ENCODE data around the gene CSF1.
"Not testable (repeated sequence)": the region's sequence is repeated elsewhere in the genome, so short reads cannot be mapped to it uniquely, and the experiment has no call there.

CSF1 gene, protein sequence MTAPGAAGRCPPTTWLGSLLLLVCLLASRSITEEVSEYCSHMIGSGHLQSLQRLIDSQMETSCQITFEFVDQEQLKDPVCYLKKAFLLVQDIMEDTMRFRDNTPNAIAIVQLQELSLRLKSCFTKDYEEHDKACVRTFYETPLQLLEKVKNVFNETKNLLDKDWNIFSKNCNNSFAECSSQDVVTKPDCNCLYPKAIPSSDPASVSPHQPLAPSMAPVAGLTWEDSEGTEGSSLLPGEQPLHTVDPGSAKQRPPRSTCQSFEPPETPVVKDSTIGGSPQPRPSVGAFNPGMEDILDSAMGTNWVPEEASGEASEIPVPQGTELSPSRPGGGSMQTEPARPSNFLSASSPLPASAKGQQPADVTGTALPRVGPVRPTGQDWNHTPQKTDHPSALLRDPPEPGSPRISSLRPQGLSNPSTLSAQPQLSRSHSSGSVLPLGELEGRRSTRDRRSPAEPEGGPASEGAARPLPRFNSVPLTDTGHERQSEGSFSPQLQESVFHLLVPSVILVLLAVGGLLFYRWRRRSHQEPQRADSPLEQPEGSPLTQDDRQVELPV

DNA sequence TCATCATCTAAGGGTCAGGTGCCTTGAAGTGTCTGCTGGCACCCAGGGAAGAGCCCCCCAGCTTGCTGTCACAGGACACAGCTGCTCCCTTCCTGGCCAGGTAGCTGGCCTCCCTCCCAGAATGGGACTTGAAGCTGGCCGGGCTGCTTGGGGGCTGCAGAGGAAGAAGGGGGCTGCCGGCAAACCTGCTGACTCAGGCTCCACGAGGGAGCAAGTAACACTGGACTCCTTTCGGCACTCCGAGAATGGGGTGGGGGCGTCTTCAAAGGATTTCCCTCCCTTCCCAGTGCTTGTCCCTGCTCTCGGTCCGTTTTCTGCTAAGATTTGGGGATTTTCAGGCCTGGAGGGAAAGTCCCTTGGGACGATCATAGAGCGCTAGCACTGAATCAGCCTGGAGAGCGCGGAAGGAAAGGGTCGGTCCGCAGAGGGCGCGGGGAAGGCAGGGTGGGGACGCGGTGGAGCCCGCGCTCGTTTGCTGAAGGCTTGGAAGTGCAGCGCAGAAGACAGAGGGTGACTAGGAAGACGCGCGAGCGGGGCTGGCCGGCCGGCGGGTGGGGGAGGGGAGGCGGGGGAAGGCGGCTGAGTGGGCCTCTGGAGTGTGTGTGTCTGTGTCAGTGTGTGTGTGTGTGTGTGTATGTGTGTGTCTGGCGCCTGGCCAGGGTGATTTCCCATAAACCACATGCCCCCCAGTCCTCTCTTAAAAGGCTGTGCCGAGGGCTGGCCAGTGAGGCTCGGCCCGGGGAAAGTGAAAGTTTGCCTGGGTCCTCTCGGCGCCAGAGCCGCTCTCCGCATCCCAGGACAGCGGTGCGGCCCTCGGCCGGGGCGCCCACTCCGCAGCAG lies at the start of gene CSF1:
Gene CSF1 (plus strand): TSS at position 727 of the 840 bp plus-strand sequence. CDS start 175 bp downstream, outside the sequence.
- peak within 1 kb of the TSS; percentile 49; the same call in 1 of the 2 replicates for H3K4me3 ChIP-seq (ENCODE audit: low read length)
- no peaks in the 10 kb centered on the region for H3K9me3 ChIP-seq (ENCODE audit: control insufficient read depth, insufficient read depth, low read length)
- H3K4me1 ChIP-seq (ENCODE audit: control insufficient read depth, insufficient read depth, low read length): no peaks in the 10 kb centered on the region; the same call in 1 of the 2 replicates
- no peak for DNase-seq (ENCODE audit: low read depth, low spot score)
- H3K36me3 ChIP-seq (ENCODE audit: control insufficient read depth, insufficient read depth, low read length): no peaks in the 10 kb centered on the region
- WGBS (ENCODE audit: insufficient coverage, insufficient read length): no CpG with 5 or more reads among the region's 45 CpGs
- peaks cover 15% of the 10 kb centered on the region for H3K27me3 ChIP-seq (ENCODE audit: control insufficient read depth, insufficient read depth, low read length)
- H3K27ac ChIP-seq (ENCODE audit: low read length): no peak within 1 kb of the TSS

- WGBS (ENCODE audit: insufficient coverage, insufficient read length): no CpG with 5 or more reads among the region's 2 CpGs
- not testable (repeated sequence) for H3K4me3 ChIP-seq (ENCODE audit: low read length); H3K36me3 ChIP-seq (ENCODE audit: control insufficient read depth, insufficient read depth, low read length); H3K9me3 ChIP-seq (ENCODE audit: control insufficient read depth, insufficient read depth, low read length); H3K27ac ChIP-seq (ENCODE audit: low read length); H3K27me3 ChIP-seq (ENCODE audit: control insufficient read depth, insufficient read depth, low read length); DNase-seq (ENCODE audit: low read depth, low spot score); H3K4me1 ChIP-seq (ENCODE audit: control insufficient read depth, insufficient read depth, low read length)
These were observed 49.0 kb upstream of the CSF1 start for GRCh38 chr1:109861616-109862015.

GRCh38 chr1:109863667-109864046 lies 47.0 kb upstream of the CSF1 start:
- no peaks in the 10 kb centered on the region for H3K9me3 ChIP-seq (ENCODE audit: control insufficient read depth, insufficient read depth, low read length)
- no peak overlapping the region for H3K4me3 ChIP-seq (ENCODE audit: low read length)
- H3K36me3 ChIP-seq (ENCODE audit: control insufficient read depth, insufficient read depth, low read length): no peaks in the 10 kb centered on the region
- no peaks in the 10 kb centered on the region for H3K27me3 ChIP-seq (ENCODE audit: control insufficient read depth, insufficient read depth, low read length)
- peaks cover 5% of the 10 kb centered on the region for H3K4me1 ChIP-seq (ENCODE audit: control insufficient read depth, insufficient read depth, low read length)
- DNase-seq (ENCODE audit: low read depth, low spot score): no peak
- no peak overlapping the region for H3K27ac ChIP-seq (ENCODE audit: low read length)

DNA sequence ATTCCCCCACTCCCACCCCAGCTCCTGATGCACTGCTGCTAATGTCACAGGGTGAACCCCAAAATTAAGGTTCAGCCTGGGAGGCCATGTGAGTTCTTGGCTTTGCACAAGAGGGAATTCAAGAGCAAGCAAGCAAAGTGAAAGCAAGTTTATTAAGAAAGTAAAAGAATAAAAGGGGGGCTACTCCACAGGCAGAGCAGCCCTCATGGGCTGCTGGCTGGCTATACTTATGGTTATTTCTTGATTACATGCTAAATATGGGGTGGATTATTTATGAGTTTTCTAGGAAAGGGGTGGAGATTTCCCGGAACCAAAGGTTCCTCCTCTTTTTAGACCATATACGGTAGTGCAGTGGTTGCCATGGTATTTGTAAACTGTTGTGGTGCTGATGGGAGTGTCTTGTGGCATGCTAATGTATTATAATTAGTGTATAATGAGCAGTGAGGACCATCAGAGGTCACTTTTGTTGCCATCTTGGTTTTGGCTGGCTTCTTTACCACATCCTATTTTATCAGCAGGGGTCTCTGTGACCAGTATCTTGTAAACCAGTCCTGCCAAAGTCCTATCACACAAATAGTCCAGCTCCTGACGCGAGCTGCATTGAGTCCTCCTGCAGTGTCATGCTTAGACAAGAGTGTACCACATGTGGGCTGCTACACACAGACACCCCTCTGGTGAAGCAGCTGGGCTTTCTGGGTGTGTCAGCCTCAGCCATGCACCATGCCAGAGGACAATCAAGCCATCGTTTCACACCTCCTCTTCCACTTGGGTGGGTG lies 46.4 kb upstream of the CSF1 start:
- H3K9me3 ChIP-seq (ENCODE audit: control insufficient read depth, insufficient read depth, low read length): no peaks in the 10 kb centered on the region
- no peak overlapping the region for H3K27ac ChIP-seq (ENCODE audit: low read length)
- H3K36me3 ChIP-seq (ENCODE audit: control insufficient read depth, insufficient read depth, low read length): no peaks in the 10 kb centered on the region
- no peak overlapping the region for H3K4me3 ChIP-seq (ENCODE audit: low read length)
- peaks cover 5% of the 10 kb centered on the region for H3K4me1 ChIP-seq (ENCODE audit: control insufficient read depth, insufficient read depth, low read length)
- no peaks in the 10 kb centered on the region for H3K27me3 ChIP-seq (ENCODE audit: control insufficient read depth, insufficient read depth, low read length)
- no peak for DNase-seq (ENCODE audit: low read depth, low spot score)
- WGBS (ENCODE audit: insufficient coverage, insufficient read length): no CpG with 5 or more reads among the region's 5 CpGs

GRCh38 chr1:109864930-109865612 lies 45.6 kb upstream of the CSF1 start:
- H3K4me1 ChIP-seq (ENCODE audit: control insufficient read depth, insufficient read depth, low read length): peaks cover 5% of the 10 kb centered on the region
- H3K9me3 ChIP-seq (ENCODE audit: control insufficient read depth, insufficient read depth, low read length): no peaks in the 10 kb centered on the region
- no peak overlapping the region for H3K4me3 ChIP-seq (ENCODE audit: low read length)
- no CpG with 5 or more reads among the region's 12 CpGs for WGBS (ENCODE audit: insufficient coverage, insufficient read length)
- H3K27me3 ChIP-seq (ENCODE audit: control insufficient read depth, insufficient read depth, low read length): no peaks in the 10 kb centered on the region
- H3K36me3 ChIP-seq (ENCODE audit: control insufficient read depth, insufficient read depth, low read length): no peaks in the 10 kb centered on the region
- no peak for DNase-seq (ENCODE audit: low read depth, low spot score)
- H3K27ac ChIP-seq (ENCODE audit: low read length): no peak overlapping the region

DNA sequence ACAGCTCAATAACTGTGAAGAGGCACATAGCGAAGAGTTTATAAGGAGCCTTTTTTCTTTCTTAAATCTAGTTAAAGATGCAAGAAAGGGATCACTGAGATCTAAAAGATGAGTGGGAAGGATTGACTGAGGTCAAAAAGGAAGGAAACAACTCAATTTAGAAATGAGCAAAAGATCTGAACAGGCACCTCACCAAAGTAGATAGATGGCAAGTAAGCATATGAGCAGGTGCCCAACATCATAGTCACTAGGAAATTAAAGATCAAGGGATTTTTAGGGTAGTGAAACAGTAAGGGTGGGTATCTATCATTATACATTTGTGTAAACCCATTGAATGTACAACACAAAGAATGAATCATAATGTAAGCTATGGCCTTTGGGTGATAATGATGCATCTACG lies 44.6 kb upstream of the CSF1 start:
- WGBS (ENCODE audit: insufficient coverage, insufficient read length): no CpG with 5 or more reads among the region's 2 CpGs
- Histone ChIP-seq H3K9me3 (ENCODE audit: control insufficient read depth, insufficient read depth, low read length) (no peaks in the 10 kb centered on the region), H3K27ac (ENCODE audit: low read length) (no peak overlapping the region), H3K36me3 (ENCODE audit: control insufficient read depth, insufficient read depth, low read length) (no peaks in the 10 kb centered on the region), H3K4me3 (ENCODE audit: low read length) (no peak overlapping the region), H3K27me3 (ENCODE audit: control insufficient read depth, insufficient read depth, low read length) (no peaks in the 10 kb centered on the region), H3K4me1 (ENCODE audit: control insufficient read depth, insufficient read depth, low read length) (peaks cover 5% of the 10 kb centered on the region)
- no peak for DNase-seq (ENCODE audit: low read depth, low spot score)

- WGBS (ENCODE audit: insufficient coverage, insufficient read length): no CpG with 5 or more reads among the region's 3 CpGs
- peaks cover 15% of the 10 kb centered on the region for H3K4me1 ChIP-seq (ENCODE audit: control insufficient read depth, insufficient read depth, low read length)
- no peak for DNase-seq (ENCODE audit: low read depth, low spot score)
These were observed 37.1 kb upstream of the CSF1 start for GRCh38 chr1:109873278-109874175.

DNA sequence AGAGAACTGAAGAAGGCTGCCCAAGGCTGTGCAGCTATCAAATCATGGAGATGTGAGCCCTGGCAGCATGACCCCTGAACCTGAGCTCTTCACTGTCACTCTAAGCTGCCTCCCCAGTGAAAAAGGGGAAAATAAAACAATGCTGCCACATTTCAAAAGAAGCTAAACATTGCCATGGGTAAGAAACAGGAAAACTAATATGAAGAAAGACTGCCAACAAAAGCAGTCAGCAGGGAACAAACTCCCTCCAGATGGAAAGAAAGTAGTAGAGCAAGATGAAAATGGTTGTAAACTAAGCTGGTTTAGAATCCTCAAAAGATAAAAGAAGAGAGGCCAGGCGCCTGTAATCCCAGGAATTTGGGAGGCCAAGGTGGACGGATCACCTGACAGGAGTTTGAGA lies 36.2 kb upstream of the CSF1 start:
- WGBS (ENCODE audit: insufficient coverage, insufficient read length): no CpG with 5 or more reads among the region's 2 CpGs
- DNase-seq (ENCODE audit: low read depth, low spot score): no peak
- peaks cover 16% of the 10 kb centered on the region for H3K4me1 ChIP-seq (ENCODE audit: control insufficient read depth, insufficient read depth, low read length)
- H3K27me3 ChIP-seq (ENCODE audit: control insufficient read depth, insufficient read depth, low read length): no peaks in the 10 kb centered on the region
- no peak overlapping the region for H3K27ac ChIP-seq (ENCODE audit: low read length)
- no peaks in the 10 kb centered on the region for H3K36me3 ChIP-seq (ENCODE audit: control insufficient read depth, insufficient read depth, low read length)
- H3K9me3 ChIP-seq (ENCODE audit: control insufficient read depth, insufficient read depth, low read length): no peaks in the 10 kb centered on the region
- no peak overlapping the region for H3K4me3 ChIP-seq (ENCODE audit: low read length)

More at GRCh38 chr1:109873278-109874175, 37.1 kb upstream of the CSF1 start:
- Histone ChIP-seq H3K36me3 (ENCODE audit: control insufficient read depth, insufficient read depth, low read length) (no peaks in the 10 kb centered on the region), H3K27me3 (ENCODE audit: control insufficient read depth, insufficient read depth, low read length) (no peaks in the 10 kb centered on the region), H3K9me3 (ENCODE audit: control insufficient read depth, insufficient read depth, low read length) (no peaks in the 10 kb centered on the region), H3K4me3 (ENCODE audit: low read length) (no peak overlapping the region), H3K27ac (ENCODE audit: low read length) (no peak overlapping the region)

DNA sequence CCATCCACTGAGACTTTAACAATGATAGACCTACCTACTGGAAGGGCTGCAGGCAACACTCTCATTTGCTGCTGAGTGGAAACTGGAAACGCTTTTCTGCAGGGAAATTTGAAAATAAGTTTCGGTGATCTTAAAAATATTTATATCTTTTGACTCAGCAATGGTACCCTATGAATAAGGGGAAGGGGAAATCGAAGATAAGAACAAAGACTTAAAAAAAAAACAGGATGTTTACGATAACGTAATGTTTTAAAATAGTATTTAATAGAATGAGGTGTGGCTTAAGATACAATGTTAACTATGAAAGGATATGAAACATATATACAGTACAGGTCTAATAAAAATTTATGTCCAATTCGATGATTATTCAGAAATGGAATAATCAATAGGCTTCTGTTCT lies 34.8 kb upstream of the CSF1 start:
- no peaks in the 10 kb centered on the region for H3K36me3 ChIP-seq (ENCODE audit: control insufficient read depth, insufficient read depth, low read length)
- H3K9me3 ChIP-seq (ENCODE audit: control insufficient read depth, insufficient read depth, low read length): no peaks in the 10 kb centered on the region
- no peaks in the 10 kb centered on the region for H3K27me3 ChIP-seq (ENCODE audit: control insufficient read depth, insufficient read depth, low read length)
- H3K4me3 ChIP-seq (ENCODE audit: low read length): no peak overlapping the region
- 100% methylated on average over 3 of the region's 6 CpGs for WGBS (ENCODE audit: insufficient coverage, insufficient read length)
- no peak overlapping the region for H3K27ac ChIP-seq (ENCODE audit: low read length)
- peaks cover 16% of the 10 kb centered on the region for H3K4me1 ChIP-seq (ENCODE audit: control insufficient read depth, insufficient read depth, low read length)
- DNase-seq (ENCODE audit: low read depth, low spot score): no peak
